Ishikawa (cell line): ENCODE measurements around the gene CFAP77.

Experiments
- CEBPB ChIP-seq: IDR thresholded peaks from 2 replicates; pipeline ENCODE4 v1.6.1; 2012
- CREB1 ChIP-seq: IDR thresholded peaks from 2 replicates; pipeline ENCODE4 v1.6.1; 2012; ENCODE audit warnings: low read depth
- EGR1 ChIP-seq: IDR thresholded peaks from 2 replicates; pipeline ENCODE4 v1.6.1; 2012
- EP300 ChIP-seq: IDR thresholded peaks from 2 replicates; pipeline ENCODE4 v1.6.1; 2012; ENCODE audit warnings: borderline replicate concordance
- FOXM1 ChIP-seq: IDR thresholded peaks from 2 replicates; pipeline ENCODE4 v1.6.1; 2012; ENCODE audit warnings: low read depth, borderline replicate concordance
- MAX ChIP-seq: IDR thresholded peaks from 2 replicates; pipeline ENCODE4 v1.6.1; 2012
- NFIC ChIP-seq: IDR thresholded peaks from 2 replicates; pipeline ENCODE4 v1.6.1; 2012
- RAD21 ChIP-seq: IDR thresholded peaks from 2 replicates; pipeline ENCODE4 v1.6.1; 2012; ENCODE audit warnings: low read depth
- TAF1 ChIP-seq: IDR thresholded peaks from 2 replicates; pipeline ENCODE4 v1.6.1; 2012; ENCODE audit warnings: low read depth, mild to moderate bottlenecking
- TCF12 ChIP-seq: IDR thresholded peaks from 2 replicates; pipeline ENCODE4 v1.6.1; 2012; ENCODE audit warnings: low read depth
- TEAD4 ChIP-seq: IDR thresholded peaks from 2 replicates; pipeline ENCODE4 v1.6.1; 2012
- YY1 ChIP-seq: IDR thresholded peaks from 2 replicates; pipeline ENCODE4 v1.6.1; 2012; ENCODE audit warnings: low read depth
- ZBTB7A ChIP-seq: IDR thresholded peaks from 2 replicates; pipeline ENCODE4 v1.6.1; 2012; ENCODE audit warnings: low read depth
- TF ChIP-seq, protein P1 (sequence below): IDR thresholded peaks from 2 replicates; pipeline ENCODE4 v1.6.1; 2012; ENCODE audit warnings: low read depth, mild to moderate bottlenecking
- TF ChIP-seq, protein P2 (sequence below): IDR thresholded peaks from 2 replicates; pipeline ENCODE4 v1.6.1; 2012

CFAP77 gene

GRCh38 chr9:132426639-132427414 is 16.8 kb downstream of the CFAP77 start:
- no peak for TF ChIP-seq RAD21
- TF ChIP-seq CREB1 = no peak
- no peak for TF ChIP-seq EGR1
- no peak for TF ChIP-seq NFIC

DNA sequence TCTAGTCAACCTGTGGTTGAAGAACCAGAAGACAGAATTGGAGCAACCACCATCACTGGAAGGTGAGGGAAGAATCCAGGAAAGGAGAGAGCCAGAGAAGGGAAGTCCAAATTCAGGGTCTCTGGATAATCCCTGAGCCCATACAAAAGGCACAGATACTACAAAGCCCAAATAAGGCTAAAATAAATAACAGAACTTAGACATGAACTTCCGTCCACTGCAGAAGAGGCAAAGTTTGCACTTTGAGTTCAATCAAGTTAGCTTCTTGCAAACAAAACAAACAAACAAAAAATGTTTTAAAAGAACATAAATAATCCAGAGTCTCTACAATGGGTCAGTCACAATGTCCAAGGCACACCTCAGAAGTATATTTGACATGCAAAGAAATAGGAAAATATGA is 21.0 kb downstream of the CFAP77 start:
- TF ChIP-seq CREB1 (no peak), NFIC (no peak), ZBTB7A (no peak), TCF12 (no peak), YY1 (no peak), TEAD4 (no peak), FOXM1 (no peak), EP300 (no peak), TAF1 (no peak), MAX (no peak), RAD21 (no peak), CEBPB (no peak), EGR1 (no peak)
- TF ChIP-seq, protein P1, sequence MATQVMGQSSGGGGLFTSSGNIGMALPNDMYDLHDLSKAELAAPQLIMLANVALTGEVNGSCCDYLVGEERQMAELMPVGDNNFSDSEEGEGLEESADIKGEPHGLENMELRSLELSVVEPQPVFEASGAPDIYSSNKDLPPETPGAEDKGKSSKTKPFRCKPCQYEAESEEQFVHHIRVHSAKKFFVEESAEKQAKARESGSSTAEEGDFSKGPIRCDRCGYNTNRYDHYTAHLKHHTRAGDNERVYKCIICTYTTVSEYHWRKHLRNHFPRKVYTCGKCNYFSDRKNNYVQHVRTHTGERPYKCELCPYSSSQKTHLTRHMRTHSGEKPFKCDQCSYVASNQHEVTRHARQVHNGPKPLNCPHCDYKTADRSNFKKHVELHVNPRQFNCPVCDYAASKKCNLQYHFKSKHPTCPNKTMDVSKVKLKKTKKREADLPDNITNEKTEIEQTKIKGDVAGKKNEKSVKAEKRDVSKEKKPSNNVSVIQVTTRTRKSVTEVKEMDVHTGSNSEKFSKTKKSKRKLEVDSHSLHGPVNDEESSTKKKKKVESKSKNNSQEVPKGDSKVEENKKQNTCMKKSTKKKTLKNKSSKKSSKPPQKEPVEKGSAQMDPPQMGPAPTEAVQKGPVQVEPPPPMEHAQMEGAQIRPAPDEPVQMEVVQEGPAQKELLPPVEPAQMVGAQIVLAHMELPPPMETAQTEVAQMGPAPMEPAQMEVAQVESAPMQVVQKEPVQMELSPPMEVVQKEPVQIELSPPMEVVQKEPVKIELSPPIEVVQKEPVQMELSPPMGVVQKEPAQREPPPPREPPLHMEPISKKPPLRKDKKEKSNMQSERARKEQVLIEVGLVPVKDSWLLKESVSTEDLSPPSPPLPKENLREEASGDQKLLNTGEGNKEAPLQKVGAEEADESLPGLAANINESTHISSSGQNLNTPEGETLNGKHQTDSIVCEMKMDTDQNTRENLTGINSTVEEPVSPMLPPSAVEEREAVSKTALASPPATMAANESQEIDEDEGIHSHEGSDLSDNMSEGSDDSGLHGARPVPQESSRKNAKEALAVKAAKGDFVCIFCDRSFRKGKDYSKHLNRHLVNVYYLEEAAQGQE = no peak
- TF ChIP-seq, protein P2, sequence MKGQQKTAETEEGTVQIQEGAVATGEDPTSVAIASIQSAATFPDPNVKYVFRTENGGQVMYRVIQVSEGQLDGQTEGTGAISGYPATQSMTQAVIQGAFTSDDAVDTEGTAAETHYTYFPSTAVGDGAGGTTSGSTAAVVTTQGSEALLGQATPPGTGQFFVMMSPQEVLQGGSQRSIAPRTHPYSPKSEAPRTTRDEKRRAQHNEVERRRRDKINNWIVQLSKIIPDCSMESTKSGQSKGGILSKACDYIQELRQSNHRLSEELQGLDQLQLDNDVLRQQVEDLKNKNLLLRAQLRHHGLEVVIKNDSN = no peak

DNA sequence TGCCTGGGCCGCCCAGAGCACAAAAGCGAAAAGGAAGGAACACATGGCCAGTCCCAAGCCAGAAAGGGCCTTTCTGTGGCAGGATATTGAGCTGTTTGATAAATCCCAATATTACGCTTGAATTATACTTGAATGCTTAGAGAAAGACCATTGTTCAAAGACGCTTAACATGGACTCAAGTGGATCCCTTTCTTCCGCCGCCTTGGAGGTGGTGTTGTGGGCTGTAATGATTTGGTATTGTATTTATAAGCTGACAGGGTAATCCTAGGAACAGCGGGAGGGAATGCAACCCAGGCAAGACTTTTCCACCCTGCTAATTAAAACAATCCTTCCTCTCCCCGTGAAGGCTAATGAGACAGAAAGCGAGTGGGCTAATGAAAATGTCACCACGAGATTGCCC is 24.9 kb downstream of the CFAP77 start:
- TF ChIP-seq EGR1 (no peak), TAF1 (no peak), YY1 (no peak), TCF12 (no peak), TEAD4 (no peak)

DNA sequence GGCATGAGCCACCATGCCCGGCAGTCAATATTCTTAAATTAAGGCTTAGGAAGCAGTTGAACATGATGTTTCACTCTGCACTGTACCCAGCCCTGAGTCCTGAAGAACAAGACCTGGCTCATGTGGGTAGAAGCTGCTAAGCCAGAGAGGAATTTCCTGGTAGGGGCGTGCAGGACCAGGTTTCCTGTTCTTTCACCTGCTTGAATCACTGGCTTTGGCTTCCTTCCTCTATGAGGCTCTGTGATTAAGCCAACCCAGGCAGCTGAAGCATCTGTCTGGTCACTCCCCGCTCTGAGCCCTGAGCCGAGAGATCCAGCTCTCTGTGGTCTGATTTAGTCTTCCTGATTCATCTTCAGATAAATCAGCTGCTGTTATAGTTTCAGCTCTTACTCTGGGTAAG is 29.1 kb downstream of the CFAP77 start:
- TF ChIP-seq, protein P1 = no peak
- no peak for TF ChIP-seq EP300
- no peak for TF ChIP-seq EGR1
- TF ChIP-seq CEBPB = no peak
- no peak for TF ChIP-seq CREB1
- no peak for TF ChIP-seq MAX
- TF ChIP-seq RAD21 = no peak
- no peak for TF ChIP-seq TAF1
- TF ChIP-seq YY1 = no peak
- no peak for TF ChIP-seq NFIC

- TF ChIP-seq CREB1 (no peak), FOXM1 (no peak), CEBPB (no peak), YY1 (no peak), ZBTB7A (no peak), EP300 (no peak), NFIC (no peak), MAX (no peak), TEAD4 (no peak), EGR1 (no peak), RAD21 (no peak)
- TF ChIP-seq, protein P1 = no peak
- TF ChIP-seq, protein P2 = no peak
Observed at GRCh38 chr9:132440735-132441134, 30.7 kb downstream of the CFAP77 start.
